Endothelial cell of umbilical vein (primary cell): ENCODE measurements around the gene CHST12. TPM values are rescaled to one million over a fixed set of nuclear protein-coding genes. Genes with fewer than 3 reads are reported as not detected.

Experiments used
- BruUV-seq: library from RNA; stranded (reverse); fragments of 400-500 nt; replicated peaks from 2 replicates; lab custom pipeline; 2021; lab: Mats Ljungman, UMichigan
- CTCF ChIA-PET: fragments of 300-600, 350-600 bp; sonication (Branson Sonifier 250); formaldehyde crosslinking; loops from one replicate; lab custom pipeline; 2021; ENCODE audit warnings: antibody characterized with exemption, inconsistent platforms; lab: Charles Lee
- POLR2A ChIA-PET: fragments of 300-600, 350-600 bp; sonication (Branson Sonifier 250); formaldehyde crosslinking; loops from one replicate; lab custom pipeline; 2021; ENCODE audit warnings: antibody characterized with exemption, inconsistent platforms; lab: Charles Lee
- DNase-seq: peaks from one replicate; pipeline ENCODE4 v3.0.0-alpha.2; 2011; ENCODE audit warnings: low read depth, low spot score
- FAIRE-seq: peaks from 2 replicates; lab custom pipeline; 2011; peaks lifted over from hg19 to GRCh38; lab: Jason Lieb, UNC
- H2AFZ ChIP-seq: 2 replicates; pipeline ENCODE4 v1.6.0; 2012; ENCODE audit warnings: low read depth, low read length, control low read depth, inconsistent platforms
- H3K27ac ChIP-seq: 2 replicates; pipeline ENCODE4 v1.5.1; 2011; ENCODE audit warnings: low read depth, mild to moderate bottlenecking, control low read depth, low read length, moderate library complexity; ENCODE audit not compliant: insufficient read depth
- H3K27me3 ChIP-seq, 2 experiments: 2 replicates each; pipeline versions ENCODE4 v1.6.0 to v1.6.1; 2011; ENCODE audit warnings: low read length in 2 of 2, mixed read lengths in 1 of 2; ENCODE audit not compliant: control insufficient read depth in 2 of 2, insufficient read depth in 2 of 2
- H3K36me3 ChIP-seq, 2 experiments: 2 replicates in 1 of 2; 3 replicates in 1 of 2; pipeline ENCODE4 v1.5.1; 2011; ENCODE audit warnings: low read length in 2 of 2, mild to moderate bottlenecking in 1 of 2, moderate library complexity in 1 of 2; ENCODE audit not compliant: control insufficient read depth in 2 of 2, insufficient read depth in 2 of 2; ENCODE audit errors: extremely low read depth in 1 of 2
- H3K4me1 ChIP-seq: 3 replicates; pipeline ENCODE4 v1.5.1; 2011; ENCODE audit warnings: mild to moderate bottlenecking, low read length; ENCODE audit not compliant: control insufficient read depth, insufficient read depth; ENCODE audit errors: extremely low read depth
- H3K4me2 ChIP-seq: 2 replicates; pipeline ENCODE4 v1.6.1; 2011; ENCODE audit warnings: low read length, control low read depth, mixed read lengths; ENCODE audit not compliant: insufficient read depth
- H3K4me3 ChIP-seq, 3 experiments: fragments of 200-600 bp in 1 of 3; sonication (generic), shearing (Covaris generic) in 1 of 3; replicated peaks in 1 of 3; 2 replicates each; pipeline ENCODE4 v1.5.1; 2011 to 2016; ENCODE audit warnings: control low read depth in 3 of 3, low read length in 3 of 3, mild to moderate bottlenecking in 2 of 3, inconsistent platforms in 1 of 3, low read depth in 1 of 3, moderate library complexity in 1 of 3; ENCODE audit not compliant: insufficient read depth in 1 of 3
- H3K79me2 ChIP-seq: 2 replicates; pipeline ENCODE4 v1.6.0; 2012; ENCODE audit warnings: low read length, inconsistent platforms; ENCODE audit not compliant: control insufficient read depth, insufficient read depth
- H3K9ac ChIP-seq: replicated peaks from 2 replicates; pipeline ENCODE3; 2011; ENCODE audit warnings: low read length, control low read depth; ENCODE audit not compliant: insufficient read depth; ENCODE audit errors: extremely low read depth
- H3K9me1 ChIP-seq: replicated peaks from 3 replicates; pipeline ENCODE4 v1.6.0; 2011; ENCODE audit warnings: mild to moderate bottlenecking, low read length; ENCODE audit not compliant: control insufficient read depth, insufficient read depth; ENCODE audit errors: extremely low read depth
- H3K9me3 ChIP-seq: replicated peaks from 2 replicates; pipeline ENCODE4 v1.5.1; 2012; ENCODE audit warnings: low read length, inconsistent platforms; ENCODE audit not compliant: control insufficient read depth, insufficient read depth
- H4K20me1 ChIP-seq: replicated peaks from 2 replicates; pipeline ENCODE3; 2011; ENCODE audit warnings: mild to moderate bottlenecking, low read length; ENCODE audit not compliant: control insufficient read depth, insufficient read depth; ENCODE audit errors: extremely low read depth
- CTCF ChIP-seq, 2 donors: IDR thresholded peaks; 1 replicate in 1 of 2; 2 replicates in 1 of 2; pipeline ENCODE4 v1.5.1; 2011; ENCODE audit warnings: low read length in 2 of 2, mild to moderate bottlenecking in 2 of 2, moderate library complexity in 2 of 2, control low read depth in 1 of 2, inconsistent platforms in 1 of 2, low read depth in 1 of 2; ENCODE audit not compliant: insufficient read depth in 1 of 2; ENCODE audit errors: extremely low read depth in 1 of 2
- EZH2 ChIP-seq: IDR thresholded peaks from 2 replicates; pipeline ENCODE4 v1.6.1; 2012; ENCODE audit warnings: borderline replicate concordance, low read depth, mild to moderate bottlenecking, moderate library complexity, low read length, inconsistent platforms; ENCODE audit not compliant: severe bottlenecking
- FOS ChIP-seq: IDR thresholded peaks from 2 replicates; pipeline ENCODE4 v1.6.1; 2011; ENCODE audit warnings: mild to moderate bottlenecking, low read length, moderate library complexity, borderline replicate concordance; ENCODE audit not compliant: insufficient read depth
- GATA2 ChIP-seq: IDR thresholded peaks from 2 replicates; pipeline ENCODE4 v1.7.0; 2011; ENCODE audit warnings: low read depth, mild to moderate bottlenecking, moderate library complexity, mixed read lengths, low read length; ENCODE audit not compliant: insufficient read length, insufficient read depth
- JUN ChIP-seq: IDR thresholded peaks from 2 replicates; pipeline ENCODE4 v1.6.1; 2011; ENCODE audit warnings: borderline replicate concordance, low read depth; ENCODE audit not compliant: insufficient read length, insufficient read depth
- MAX ChIP-seq: IDR thresholded peaks from 2 replicates; pipeline ENCODE4 v1.6.1; 2011; ENCODE audit not compliant: insufficient read depth, insufficient read length
- MYC ChIP-seq: IDR thresholded peaks from one replicate; pipeline ENCODE4 v1.6.1; 2011; ENCODE audit warnings: mild to moderate bottlenecking, low read depth, low read length
- POLR2A ChIP-seq: IDR thresholded peaks from 2 replicates; pipeline ENCODE4 v1.6.1; 2012; ENCODE audit warnings: low read depth, mild to moderate bottlenecking, control low read depth, low read length
- POLR2AphosphoS5 ChIP-seq: IDR thresholded peaks from 2 replicates; pipeline ENCODE4 v1.6.1; 2012; ENCODE audit warnings: low read depth, mild to moderate bottlenecking, control low read depth, low read length, moderate library complexity; ENCODE audit not compliant: insufficient read depth
- dilution Hi-C: fragments of 300-500 bp; cut with MboI; formaldehyde crosslinking; loops from one replicate; pipeline ENCODE4 v1.15.0; 2019; ENCODE audit warnings: low sequenced_read_pairs; ENCODE audit not compliant: extremely low pct_ligation_motif_present
- intact Hi-C: fragments of 100-400 bp; cut with micrococcal nuclease; formaldehyde crosslinking; loops from one replicate; pipeline ENCODE4 v1.10.0; 2022
- polyA plus RNA-seq, 4 experiments: library from polyadenylated mRNA; depleted of rRNA in 3 of 4; stranded (reverse) in 3 of 4; unstranded in 1 of 4; fragments of >200 nt; gene quantifications; 2 replicates each; pipeline versions ENCODE4 v1.2.1 to v1.2.3, GENCODE V29; 2011 to 2012; ENCODE audit warnings: missing spikeins in 1 of 4
- small RNA-seq: library from RNA; depleted of rRNA; stranded (forward); fragments of <200 nt; gene quantifications from one replicate; pipeline ENCODE3, GENCODE V24; 2012; ENCODE audit warnings: low replicate concordance, low read depth; ENCODE audit not compliant: insufficient read depth, insufficient read length
- total RNA-seq: library from RNA; stranded (reverse); gene quantifications from 2 replicates; pipeline ENCODE4 v1.2.3, GENCODE V29; 2021

Gene CHST12
- total and polyA plus RNA-seq, 2 donors (not counting 3 experiments of a cell fraction or from before 2014, with no cell fraction given), result 30.2 to 52.6 TPM

DNA sequence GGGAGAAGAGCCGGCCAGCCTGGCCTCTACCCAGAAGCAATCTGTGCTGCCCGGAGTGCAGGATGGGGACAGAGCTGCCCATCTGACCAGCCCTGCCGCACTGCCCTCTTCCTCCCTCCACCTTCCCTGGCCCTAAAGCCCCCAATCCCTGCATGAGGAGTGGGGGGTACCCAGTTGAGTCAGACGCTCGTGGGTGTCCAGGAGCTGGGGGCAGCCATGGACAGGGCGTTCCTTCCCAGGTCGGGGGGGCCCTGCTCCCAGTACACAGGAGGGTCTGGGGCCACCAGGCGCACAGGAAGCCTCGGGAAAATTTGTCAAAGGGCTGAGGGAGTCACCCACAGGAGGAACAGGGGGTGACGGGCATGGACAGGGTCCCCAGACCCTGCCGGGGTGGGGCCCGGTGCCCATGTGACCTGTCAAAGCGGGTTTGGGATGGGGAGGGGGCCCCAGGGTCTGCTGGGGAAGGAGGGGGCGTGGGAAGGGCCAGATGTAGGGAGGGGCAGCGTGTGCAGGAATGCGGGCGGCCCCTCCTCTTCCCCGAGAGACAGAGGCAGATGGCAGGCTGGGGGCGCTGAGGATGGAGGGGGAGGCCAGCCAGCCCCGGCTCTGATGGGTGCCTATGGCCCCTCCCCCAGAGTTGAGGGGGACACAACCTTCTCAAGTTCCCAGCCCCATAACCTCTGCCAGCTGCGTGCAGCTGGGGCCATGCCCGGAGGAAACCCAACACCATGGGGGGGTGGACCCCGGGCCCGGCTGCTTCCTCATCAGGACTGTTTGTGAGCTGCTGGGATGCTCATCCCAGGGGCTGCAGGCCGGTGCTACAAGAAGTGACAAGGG is 94.3 kb downstream of the CHST12 start:
- POLR2A ChIA-PET, result no interaction called here
- no peak overlapping the region for H3K4me2 ChIP-seq
- no peak for TF ChIP-seq MAX
- TF ChIP-seq JUN, result no peak
- TF ChIP-seq MYC, result no peak
- no peak for TF ChIP-seq CTCF (IDR thresholded peaks at IDR 0.05; ENCODE audit: extremely low read depth in 1 of 2, insufficient read depth in 1 of 2, low read depth in 1 of 2, low read length in 2 of 2)
- no peak for TF ChIP-seq POLR2A
- no peak for TF ChIP-seq EZH2
- TF ChIP-seq POLR2AphosphoS5, result no peak
- TF ChIP-seq GATA2, result no peak
- no peak for TF ChIP-seq FOS

More for the DNA sequence above, 94.3 kb downstream of the CHST12 start:
- no peaks in the 10 kb centered on the region for H3K9me3 ChIP-seq
- H3K4me1 ChIP-seq, result no peaks in the 10 kb centered on the region
- H3K79me2 ChIP-seq, result no peaks in the 10 kb centered on the region
- H3K27ac ChIP-seq, result no peak overlapping the region
- no peak overlapping the region for H3K4me3 ChIP-seq
- H3K27me3 ChIP-seq, result no peaks in the 10 kb centered on the region
- no peak for FAIRE-seq
- H3K36me3 ChIP-seq, result no peaks in the 10 kb centered on the region
- no peaks in the 10 kb centered on the region for H3K9me1 ChIP-seq
- BruUV-seq, result no TSS peak
- CTCF ChIA-PET, result interaction anchor here (0.6 to 2.5 kb wide), 6 partner anchors 18 to 830 kb away, joined by 3 to 16 read pairs (median 3); no protein-coding TSS in a partner anchor
- dilution Hi-C loops, result no loop called here
- no peaks in the 10 kb centered on the region for H4K20me1 ChIP-seq
- no peak for DNase-seq
- H3K9ac ChIP-seq, result no peak overlapping the region
- intact Hi-C loops, result no loop called here
- no peak overlapping the region for H2AFZ ChIP-seq

Small RNA genes lying within 50 kb of the gene (small RNA-seq; reads per million reads assigned to genes)
- gene AC004840.2, result not detected

Other genes with a start within 250 kb of the CHST12 start
- 42.3 and 46.7 TPM in 2 replicates for gene MAD1L1, start 170.7 kb upstream of the CHST12 start, total RNA-seq
- gene MAD1L1, start 170.7 kb upstream of the CHST12 start, polyA plus RNA-seq, result 34.1 and 42.1 TPM in 2 replicates
- 20.8 and 21.3 TPM in 2 replicates for gene MRM2, start 161.4 kb upstream of the CHST12 start, total RNA-seq
- 8.2 and 10.6 TPM in 2 replicates for gene MRM2, start 161.4 kb upstream of the CHST12 start, polyA plus RNA-seq
- gene NUDT1, start 161.4 kb upstream of the CHST12 start, total RNA-seq, result 23.9 and 26.0 TPM in 2 replicates
- 22.9 and 25.9 TPM in 2 replicates for gene NUDT1, start 161.4 kb upstream of the CHST12 start, polyA plus RNA-seq
- 41.4 and 50.3 TPM in 2 replicates for gene SNX8, start 89.2 kb upstream of the CHST12 start, total RNA-seq
- gene SNX8, start 89.2 kb upstream of the CHST12 start, polyA plus RNA-seq, result 24.5 and 49.1 TPM in 2 replicates
- 198 and 207 TPM in 2 replicates for gene EIF3B, start 48.8 kb upstream of the CHST12 start, total RNA-seq
- gene EIF3B, start 48.8 kb upstream of the CHST12 start, polyA plus RNA-seq, result 104 and 107 TPM in 2 replicates
- not detected in 2 replicates for gene GRIFIN, start 72.8 kb downstream of the CHST12 start, total RNA-seq
- not detected in 2 replicates for gene GRIFIN, start 72.8 kb downstream of the CHST12 start, polyA plus RNA-seq
- 12.6 and 15.1 TPM in 2 replicates for gene LFNG, start 116.2 kb downstream of the CHST12 start, total RNA-seq
- gene LFNG, start 116.2 kb downstream of the CHST12 start, polyA plus RNA-seq, result 13.1 and 14.8 TPM in 2 replicates
- 31.6 and 32.2 TPM in 2 replicates for gene BRAT1, start 151.9 kb downstream of the CHST12 start, total RNA-seq
- 31.1 and 40.3 TPM in 2 replicates for gene BRAT1, start 151.9 kb downstream of the CHST12 start, polyA plus RNA-seq
- gene IQCE, start 155.4 kb downstream of the CHST12 start, total RNA-seq, result 11.3 and 14.5 TPM in 2 replicates
- gene IQCE, start 155.4 kb downstream of the CHST12 start, polyA plus RNA-seq, result 4.8 and 4.9 TPM in 2 replicates
- gene TTYH3, start 228.4 kb downstream of the CHST12 start, total RNA-seq, result 277 and 280 TPM in 2 replicates
- gene TTYH3, start 228.4 kb downstream of the CHST12 start, polyA plus RNA-seq, result 143 and 192 TPM in 2 replicates